HG02981 (cell line): ENCODE measurements around the gene SSC4D.
"Not testable (repeated sequence)": the region's sequence is repeated elsewhere in the genome, so short reads cannot be mapped to it uniquely, and the experiment has no call there.

ENCODE experiments used
- ATAC-seq: cut with Tn5 transposase; IDR thresholded peaks from one replicate; pipeline ENCODE4 v1.9.1; 2021; ENCODE audit warnings: mild to moderate bottlenecking, moderate library complexity; ENCODE audit not compliant: unreplicated experiment

SSC4D gene

GRCh38 chr7:76423666-76424412, 14.3 kb upstream of the SSC4D start:
- ATAC-seq = no peak

GRCh38 chr7:76421097-76421496, 11.6 kb upstream of the SSC4D start:
- not testable (repeated sequence) for ATAC-seq

DNA sequence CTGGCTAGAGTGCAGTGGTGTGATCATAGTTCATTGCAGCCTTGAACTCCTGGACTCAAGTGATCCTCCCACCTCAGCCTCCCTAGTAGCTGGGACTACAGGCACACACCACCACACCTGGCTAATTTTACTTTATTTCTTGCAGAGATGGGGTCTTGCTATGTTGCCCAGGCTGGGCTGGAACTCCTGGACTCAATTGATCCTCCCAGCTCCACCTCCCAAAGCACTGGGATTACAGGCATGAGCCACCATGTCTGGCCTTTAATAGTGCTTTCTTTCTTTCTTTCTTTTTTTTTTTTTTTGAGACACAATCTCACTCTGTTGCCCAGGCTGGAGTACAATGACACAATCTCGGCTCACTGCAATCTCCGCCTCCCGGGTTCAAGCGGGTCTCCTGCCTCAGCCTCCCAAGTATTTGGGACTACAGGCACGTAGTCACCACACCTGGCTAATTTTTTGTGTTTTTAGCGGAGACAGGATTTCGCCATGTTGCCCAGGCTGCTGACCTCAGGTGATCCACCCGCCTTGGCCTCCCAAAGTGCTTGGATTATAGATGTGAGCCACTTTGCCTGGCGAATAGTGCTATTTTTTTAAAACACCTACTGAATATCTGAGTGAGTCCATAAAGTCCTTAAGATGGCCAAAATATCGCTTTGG, 8.3 kb upstream of the SSC4D start:
- not testable (repeated sequence) for ATAC-seq

DNA sequence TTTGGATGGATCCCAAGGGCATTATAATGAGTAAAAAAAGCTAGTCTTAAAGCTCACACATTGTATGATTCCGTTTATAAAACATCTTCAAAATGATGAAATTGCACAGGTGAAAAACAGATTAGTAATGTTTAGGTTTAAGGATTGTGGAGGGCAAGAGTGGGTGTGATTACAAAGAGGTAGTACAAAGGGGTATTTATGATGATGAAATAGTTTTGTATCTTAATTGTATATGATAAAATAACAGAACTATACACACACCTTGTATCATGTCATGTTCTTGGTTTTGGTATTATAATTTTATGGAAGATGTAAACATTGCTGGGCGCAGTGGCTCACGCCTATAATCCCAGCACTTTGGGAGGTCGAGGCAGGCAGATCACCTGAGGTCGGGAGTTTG, 2.8 kb upstream of the SSC4D start:
- no peak for ATAC-seq

DNA sequence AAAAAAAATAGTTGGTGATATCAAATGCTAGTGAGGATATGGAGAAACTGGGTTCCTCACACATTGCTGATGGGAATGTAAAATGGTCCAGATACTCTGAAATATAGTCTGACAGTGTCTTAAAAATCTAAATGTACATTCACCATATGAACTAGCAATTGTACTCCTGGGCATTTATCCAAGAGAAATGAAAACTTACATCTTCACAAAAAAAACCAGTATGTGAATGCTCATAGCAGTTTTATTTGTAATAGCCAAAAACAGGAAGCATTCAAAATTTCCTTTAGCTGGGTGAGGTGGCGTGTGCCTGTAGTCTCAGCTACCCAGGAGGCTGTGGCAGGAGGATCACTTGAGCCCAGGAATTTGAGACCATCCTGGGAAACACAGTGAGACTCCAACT, 2.1 kb upstream of the SSC4D start:
- no peak for ATAC-seq

GRCh38 chr7:76408121-76408560, 1.4 kb downstream of the SSC4D start:
- ATAC-seq = no peak

- ATAC-seq = no peak
Observed at GRCh38 chr7:76407718-76408117, 1.8 kb downstream of the SSC4D start.

- ATAC-seq = no peak
Observed at GRCh38 chr7:76405738-76406137, 3.8 kb downstream of the SSC4D start.

- ATAC-seq = no peak
Observed at GRCh38 chr7:76403780-76404494, 5.6 kb downstream of the SSC4D start.

DNA sequence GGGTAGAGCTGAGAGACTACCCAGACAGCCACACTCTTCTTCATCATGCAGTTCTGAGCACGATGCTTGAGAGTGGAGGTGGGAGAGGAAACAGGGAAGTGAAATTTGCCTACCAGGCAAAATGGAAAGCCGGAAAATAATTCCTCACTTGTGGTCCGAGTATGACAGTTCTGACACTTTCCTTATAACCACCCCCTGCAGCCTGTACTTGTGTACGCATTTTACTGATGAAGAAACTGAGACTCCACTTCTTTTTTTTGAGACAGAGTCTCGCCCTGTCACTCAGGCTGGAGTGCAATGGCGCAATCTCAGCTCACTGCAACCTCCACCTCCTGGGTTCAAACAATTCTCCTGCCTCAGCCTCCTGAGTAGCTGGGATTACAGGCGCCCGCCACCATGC, 6.4 kb downstream of the SSC4D start:
- ATAC-seq = not testable (repeated sequence)

- no peak for ATAC-seq
Observed at GRCh38 chr7:76400248-76400647, 9.2 kb downstream of the SSC4D start.

GRCh38 chr7:76397409-76398183, 11.9 kb downstream of the SSC4D start:
- ATAC-seq = peak; percentile 29

- ATAC-seq = no peak
Observed at GRCh38 chr7:76396864-76397263, 12.6 kb downstream of the SSC4D start.

- ATAC-seq = no peak
Observed at GRCh38 chr7:76395965-76396726, 13.4 kb downstream of the SSC4D start.

DNA sequence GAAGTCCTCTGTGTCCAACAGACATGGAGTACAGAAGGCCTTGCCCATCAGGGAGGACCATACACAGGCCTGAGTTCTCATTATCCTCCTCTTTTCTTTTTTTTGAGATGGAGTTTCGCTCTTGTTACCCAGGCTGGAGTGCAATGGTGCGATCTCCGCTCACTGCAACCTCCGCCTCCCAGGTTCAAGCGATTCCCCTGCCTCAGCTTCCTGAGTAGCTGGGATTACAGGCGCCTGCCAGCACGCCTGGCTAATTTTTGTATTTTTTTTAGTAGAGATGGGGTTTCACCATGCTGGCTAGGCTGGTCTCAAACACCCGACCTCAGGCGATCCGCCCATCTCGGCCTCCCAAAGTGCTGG, 13.9 kb downstream of the SSC4D start:
- ATAC-seq = not testable (repeated sequence)

DNA sequence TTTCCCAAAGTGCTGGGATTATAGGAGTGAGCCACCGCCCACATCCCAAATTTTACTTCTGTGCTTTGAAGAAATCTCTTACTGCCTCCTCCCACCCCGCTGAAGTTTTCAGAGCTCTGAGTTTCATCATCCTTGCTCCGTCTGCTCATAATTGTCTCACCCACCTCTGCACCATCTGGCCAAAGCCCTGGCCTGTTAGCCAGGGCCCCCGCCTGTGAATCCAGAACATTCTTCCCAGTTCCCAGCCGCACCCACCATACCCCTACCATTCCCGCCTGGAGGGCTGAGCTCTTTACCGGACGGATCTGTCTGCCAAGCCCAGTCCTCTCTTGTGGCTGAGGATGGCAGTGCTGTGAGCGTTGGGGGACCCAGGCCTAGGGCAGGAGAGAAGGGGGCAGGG, 14.5 kb downstream of the SSC4D start:
- ATAC-seq = no peak

DNA sequence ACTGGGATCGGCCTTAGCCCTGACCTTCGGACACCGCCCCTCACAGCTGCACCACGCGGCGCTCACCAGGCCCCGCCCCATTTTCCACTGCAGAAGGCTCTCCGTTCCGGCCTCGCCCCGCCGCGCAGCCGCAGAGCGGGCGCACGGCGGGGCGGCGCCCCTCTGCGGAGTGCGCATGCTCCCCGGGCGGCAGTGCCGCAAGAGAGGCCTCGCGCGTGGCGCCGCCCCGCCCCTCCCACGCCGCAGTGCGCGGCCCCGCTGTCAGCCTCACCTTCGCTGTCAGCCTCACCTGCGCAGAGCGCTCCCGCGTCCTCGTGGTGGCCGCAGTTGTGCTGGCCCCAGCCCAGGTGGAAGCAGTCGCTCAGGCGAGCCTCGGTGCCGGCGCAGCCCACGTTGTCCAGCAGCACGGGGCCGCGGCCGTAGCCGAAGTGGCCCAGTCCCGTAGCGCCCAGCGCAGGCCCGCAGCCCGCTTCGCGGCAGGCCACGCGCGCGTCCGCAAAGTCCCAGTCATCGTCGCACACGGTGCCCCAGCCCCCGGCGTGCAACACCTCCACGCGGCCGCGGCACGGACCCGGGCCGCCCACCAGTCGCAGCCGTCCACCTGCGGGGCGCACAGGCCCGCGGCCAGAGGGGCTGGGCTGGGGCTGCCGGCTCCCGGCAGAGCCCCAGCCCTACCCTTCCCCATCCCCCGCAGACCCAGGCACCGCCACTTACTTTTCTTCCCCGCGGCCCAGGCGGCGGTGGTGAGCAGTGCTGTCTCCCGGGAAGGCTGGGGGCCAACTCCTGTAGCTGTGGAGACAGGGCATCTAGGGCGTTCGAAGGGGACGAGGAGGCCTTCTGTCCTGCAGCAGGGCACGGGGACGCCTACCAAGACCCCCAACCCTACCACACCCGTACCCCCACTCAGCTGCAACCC, 16.1 kb downstream of the SSC4D start:
- ATAC-seq = peak; percentile 86

GRCh38 chr7:76392531-76393115, 16.9 kb downstream of the SSC4D start:
- no peak for ATAC-seq

GRCh38 chr7:76390092-76390491, 19.4 kb downstream of the SSC4D start:
- ATAC-seq = no peak
